SK-N-SH treated with all-trans-retinoic acid at 6 μM for 48 hours (cell line): Measurements from ENCODE around the gene HS3ST4.

ENCODE experiments used
- CREB5 ChIP-seq: fragments of 250-450 bp; sonication (Bioruptor Pico); IDR thresholded peaks from 2 replicates; pipeline ENCODE4 v1.5.1; 2020; ENCODE audit warnings: low read depth, mild to moderate bottlenecking, moderate library complexity
- CSDC2 ChIP-seq: fragments of 250-450 bp; sonication (Bioruptor Pico); IDR thresholded peaks from 2 replicates; pipeline ENCODE4 v1.5.0; 2020; ENCODE audit warnings: mild to moderate bottlenecking, moderate library complexity
- CSRNP3 ChIP-seq: fragments of 250-450 bp; sonication (Bioruptor Pico); IDR thresholded peaks from 2 replicates; pipeline ENCODE4 v1.5.1; 2021; ENCODE audit warnings: mild to moderate bottlenecking, moderate library complexity
- GLIS3 ChIP-seq: fragments of 250-450 bp; sonication (Bioruptor Pico); IDR thresholded peaks from 2 replicates; pipeline ENCODE4 v1.5.0; 2020; ENCODE audit warnings: mild to moderate bottlenecking, moderate library complexity
- ISL1 ChIP-seq: fragments of 250-450 bp; sonication (Bioruptor Pico); IDR thresholded peaks from 2 replicates; pipeline ENCODE4 v2.1.2; 2022; ENCODE audit warnings: mild to moderate bottlenecking, moderate library complexity
- OSR1 ChIP-seq: fragments of 250-450 bp; sonication (Bioruptor Pico); IDR thresholded peaks from 2 replicates; pipeline ENCODE4 v1.8.0; 2022; ENCODE audit warnings: moderate library complexity, mild to moderate bottlenecking, inconsistent platforms
- PATZ1 ChIP-seq: fragments of 250-450 bp; sonication (Bioruptor Pico); IDR thresholded peaks from 2 replicates; pipeline ENCODE4 v1.8.0; 2020; ENCODE audit warnings: mild to moderate bottlenecking, moderate library complexity, borderline replicate concordance
- POU6F1 ChIP-seq: fragments of 250-450 bp; sonication (Bioruptor Pico); IDR thresholded peaks from 2 replicates; pipeline ENCODE4 v1.8.0; 2021; ENCODE audit warnings: low read depth, mild to moderate bottlenecking, moderate library complexity, borderline replicate concordance
- RARB ChIP-seq: fragments of 250-450 bp; sonication (Bioruptor Pico); IDR thresholded peaks from 2 replicates; pipeline ENCODE4 v1.8.0; 2021; ENCODE audit warnings: mild to moderate bottlenecking, moderate library complexity
- TOX ChIP-seq: fragments of 250-450 bp; sonication (Bioruptor Pico); IDR thresholded peaks from 2 replicates; pipeline ENCODE4 v1.8.0; 2021; ENCODE audit warnings: mild to moderate bottlenecking, moderate library complexity, borderline replicate concordance
- TSHZ2 ChIP-seq: fragments of 250-450 bp; sonication (Bioruptor Pico); IDR thresholded peaks from 2 replicates; pipeline ENCODE4 v1.5.0; 2020; ENCODE audit warnings: mild to moderate bottlenecking, moderate library complexity
- ZNF8 ChIP-seq: fragments of 450-650 bp; formaldehyde crosslinking; IDR thresholded peaks from 2 replicates; pipeline ENCODE4 v1.5.0; 2020; ENCODE audit warnings: mild to moderate bottlenecking, moderate library complexity

- TF ChIP-seq GLIS3 (CRISPR knock-in tag), result no peak
- no peak for TF ChIP-seq RARB (CRISPR knock-in tag)
- TF ChIP-seq CREB5, result no peak
- no peak for TF ChIP-seq POU6F1
- TF ChIP-seq CSRNP3, result no peak
- TF ChIP-seq ISL1, result no peak
- TF ChIP-seq TOX (CRISPR knock-in tag), result no peak
- no peak for TF ChIP-seq PATZ1
- TF ChIP-seq CSDC2 (CRISPR knock-in tag), result no peak
- no peak for TF ChIP-seq OSR1
- no peak for TF ChIP-seq TSHZ2 (CRISPR knock-in tag)
- no peak for TF ChIP-seq ZNF8 (CRISPR knock-in tag)
Measured at GRCh38 chr16:25894093-25894492, 202.3 kb downstream of the HS3ST4 start.
